ENCODE measurements around the gene EWSR1.

GRCh38 chr22:29302402-29302680 is 34.3 kb downstream of the EWSR1 start:
- TF ChIP-seq CTCF (IDR thresholded peaks at IDR 0.05) (no peak), EP300 (IDR thresholded peaks at IDR 0.05) (no peak), POLR2A (IDR thresholded peaks at IDR 0.05) (no peak), POLR2AphosphoS5 (IDR thresholded peaks at IDR 0.05) (no peak)
